ENCODE data around the gene CCDC8. TPM values are rescaled to one million over a fixed set of nuclear protein-coding genes. Genes with fewer than 3 reads are reported as not detected.
A peak's percentile ranks its signal among the peaks of the same experiment; 100 is the strongest.

Gene CCDC8
- total and polyA plus RNA-seq, 10 donors: 0.46 to 4.4 (median 2.5) TPM

DNA sequence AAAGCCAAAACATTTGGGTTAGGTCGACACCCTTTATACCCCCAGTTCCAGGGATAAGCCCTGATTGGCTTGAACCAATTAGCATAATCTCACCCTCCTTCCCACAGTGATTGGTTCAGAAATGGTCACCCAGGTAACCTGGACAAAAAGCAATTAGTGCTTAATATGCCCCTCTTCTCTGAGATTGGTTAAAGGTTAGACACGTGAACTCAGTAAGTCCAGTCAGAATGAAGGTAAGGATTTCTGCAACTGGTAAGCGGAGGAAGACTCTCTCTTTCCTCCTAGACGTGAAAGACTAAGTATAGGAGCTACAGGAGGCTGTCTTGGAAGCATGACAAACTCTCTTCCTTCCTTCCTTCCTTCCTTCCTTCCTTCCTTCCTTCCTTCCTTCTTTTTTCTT, 16.6 kb upstream of the CCDC8 start:
- Histone ChIP-seq H3K4me3 (no peak overlapping the region), H3K36me3 (no peaks in the 10 kb centered on the region), H3K27me3 (replicated peaks in 1 of 7) (peaks cover 0 to 95% (median 30%) of the 10 kb centered on the region in 7 donors), H3K4me1 (peaks cover 4 to 32% (median 18%) of the 10 kb centered on the region in 6 donors), H3K9me3 (no peaks in the 10 kb centered on the region), H3K27ac (no peak overlapping the region)
- intact Hi-C loops (cut with DNase I; ENCODE audit: low total_unique reads): no loop called here
- WGBS, 5 donors: 64 to 70% (median 68%) methylated on average over 4 of the region's 4 CpGs
- no peak for DNase-seq
- TF ChIP-seq POLR2AphosphoS5 (IDR thresholded peaks at IDR 0.05) (no peak), POLR2A (IDR thresholded peaks at IDR 0.05) (no peak), CTCF (IDR thresholded peaks at IDR 0.05 in 8 of 11, conservative IDR thresholded peaks at IDR 0.05 in 3 of 11) (no peak)

DNA sequence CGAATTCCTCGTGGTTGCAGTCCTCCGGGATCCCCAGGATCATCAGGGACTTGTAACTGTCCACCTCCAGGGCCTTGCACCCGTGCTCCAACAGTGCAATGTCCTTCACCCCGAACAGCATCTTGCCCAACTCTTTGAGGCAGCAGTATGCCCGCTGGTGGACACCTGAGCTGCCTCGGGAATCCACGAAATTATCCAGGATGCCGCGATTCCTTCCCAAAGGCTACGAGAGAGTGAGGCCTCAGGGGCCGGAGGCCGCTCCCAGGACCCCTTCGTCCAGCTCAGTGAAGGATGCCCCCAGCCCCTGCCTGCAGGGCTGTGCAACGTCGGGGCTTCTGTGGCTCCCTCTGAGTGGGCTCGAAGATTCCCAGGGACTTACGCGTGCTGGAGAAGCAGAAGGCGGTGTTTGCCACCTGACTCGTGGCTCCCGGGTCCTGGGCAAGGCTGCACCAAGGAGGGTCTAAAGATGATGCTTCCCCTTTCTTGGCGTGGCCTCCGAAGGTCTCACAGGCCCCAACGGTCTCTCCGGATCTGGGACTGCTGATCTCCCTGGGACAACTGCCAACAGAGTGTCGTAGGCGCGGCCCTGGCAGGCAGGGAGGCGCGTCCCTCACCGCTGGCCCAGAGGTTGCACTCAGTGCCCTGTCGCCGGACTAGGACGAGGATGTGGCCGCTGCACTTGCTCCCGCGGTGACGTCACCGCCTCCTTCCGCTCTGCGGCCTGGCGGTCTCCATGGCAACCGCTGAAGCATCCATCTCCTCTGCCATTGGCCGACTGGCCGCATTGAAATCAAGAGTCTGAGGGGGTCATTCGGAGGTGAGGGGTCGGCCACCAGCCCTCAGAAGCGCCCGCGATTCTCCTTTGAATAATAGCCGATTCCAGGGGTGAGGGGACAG, 15.1 kb upstream of the CCDC8 start, which contains the start of gene PNMA8C:
Gene PNMA8C, minus strand, starts transcription at position 698 of the 897 bp plus-strand sequence. Its CDS starts 577 bp downstream, at position 121.
- Histone ChIP-seq H3K27me3 (replicated peaks in 1 of 7) (peaks cover 0 to 95% (median 31%) of the 10 kb centered on the region in 7 donors), H3K4me1 (peaks cover 4 to 32% (median 18%) of the 10 kb centered on the region in 6 donors), H3K9me3 (no peaks in the 10 kb centered on the region), H3K4me3 (peak within 1 kb of the TSS in 4 of 8 donors; percentile 9 to 52 (median 21)), H3K27ac (no peak within 1 kb of the TSS), H3K36me3 (no peaks in the 10 kb centered on the region)
- peak; percentile 89 for DNase-seq
- intact Hi-C loops (cut with DNase I; ENCODE audit: low total_unique reads): no loop called here
- WGBS, 5 donors: 18 to 43% (median 26%) methylated on average over 32 to 52 of the region's 52 CpGs
- peak; percentile 38 to 76 (median 64) for TF ChIP-seq POLR2AphosphoS5 (IDR thresholded peaks at IDR 0.05)
- no peak for TF ChIP-seq POLR2A (IDR thresholded peaks at IDR 0.05)
- TF ChIP-seq CTCF (IDR thresholded peaks at IDR 0.05 in 8 of 11, conservative IDR thresholded peaks at IDR 0.05 in 3 of 11): no peak

DNA sequence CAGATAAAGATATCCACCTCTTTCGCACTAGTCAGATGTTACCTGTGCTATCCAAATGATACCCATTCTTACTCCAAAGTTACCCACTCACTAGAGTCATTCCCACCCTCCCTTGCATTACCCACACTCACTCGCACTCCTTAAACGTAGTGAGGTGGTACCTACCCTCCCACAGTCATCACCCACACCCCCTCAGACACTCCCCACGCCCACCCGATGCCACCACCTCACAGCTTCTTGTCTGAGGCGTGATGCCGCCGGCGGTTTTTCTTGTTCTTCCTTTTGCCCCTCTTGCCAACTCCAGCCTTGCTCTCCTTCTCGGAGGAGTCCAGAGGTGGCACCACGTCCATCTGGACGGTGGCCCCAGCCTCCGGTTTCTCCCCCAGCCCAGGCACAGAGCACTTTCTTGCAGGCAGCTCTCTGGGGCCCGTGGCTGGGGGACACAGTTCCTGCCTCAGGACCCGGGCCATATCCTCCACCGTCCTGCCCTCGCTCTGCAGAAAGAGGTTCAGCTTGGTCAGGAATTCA, 14.2 kb upstream of the CCDC8 start:
- Histone ChIP-seq H3K36me3 (no peaks in the 10 kb centered on the region), H3K4me1 (peaks cover 4 to 32% (median 18%) of the 10 kb centered on the region in 6 donors), H3K4me3 (no peak overlapping the region), H3K9me3 (no peaks in the 10 kb centered on the region), H3K27me3 (replicated peaks in 1 of 7) (peaks cover 0 to 94% (median 31%) of the 10 kb centered on the region in 7 donors), H3K27ac (no peak overlapping the region)
- WGBS, 5 donors: 81 to 89% (median 83%) methylated on average over 16 to 17 of the region's 17 CpGs
- intact Hi-C loops (cut with DNase I; ENCODE audit: low total_unique reads): no loop called here
- no peak for TF ChIP-seq POLR2A (IDR thresholded peaks at IDR 0.05)
- no peak for DNase-seq

- H3K4me1 ChIP-seq: peaks cover 4 to 32% (median 18%) of the 10 kb centered on the region in 6 donors
- peak overlapping the region in 2 of 8 donors; percentile 17 to 53 for H3K27ac ChIP-seq
- peak overlapping the region; percentile 18 to 65 (median 41) for H3K4me3 ChIP-seq
- WGBS, 5 donors: 1 to 6% (median 2%) methylated on average over 29 to 32 of the region's 32 CpGs
- H3K27me3 ChIP-seq (replicated peaks in 1 of 7): peaks cover 0 to 94% (median 31%) of the 10 kb centered on the region in 7 donors
- H3K9me3 ChIP-seq: no peaks in the 10 kb centered on the region
- DNase-seq: peak; percentile 79
- intact Hi-C loops (cut with DNase I; ENCODE audit: low total_unique reads): no loop called here
- no peaks in the 10 kb centered on the region for H3K36me3 ChIP-seq
- TF ChIP-seq POLR2AphosphoS5 (IDR thresholded peaks at IDR 0.05): no peak
- TF ChIP-seq CTCF (IDR thresholded peaks at IDR 0.05 in 8 of 11, conservative IDR thresholded peaks at IDR 0.05 in 3 of 11): no peak
- no peak for TF ChIP-seq POLR2A (IDR thresholded peaks at IDR 0.05)
These were observed 13.3 kb upstream of the CCDC8 start for GRCh38 chr19:46426506-46427162.
